ENCODE data around the gene REXO1. TPM values are rescaled to one million over a fixed set of nuclear protein-coding genes. Genes with fewer than 3 reads are reported as not detected.

Gene REXO1
- total RNA-seq, 2 donors from 2014 or later = 42.0 to 51.7 TPM

- no peak overlapping the region for H3K27ac ChIP-seq
- no peak for DNase-seq
- no peak overlapping the region for H3K9ac ChIP-seq (ENCODE audit: low read depth in 2 of 2, low read length in 2 of 2)
- intact Hi-C loops (cut with DNase I) = no loop called here
- peaks cover 44% of the 10 kb centered on the region for H3K27me3 ChIP-seq
- H3K36me3 ChIP-seq = no peaks in the 10 kb centered on the region
- no peak overlapping the region for H3K4me3 ChIP-seq
- H3K4me1 ChIP-seq = no peaks in the 10 kb centered on the region
- TF ChIP-seq CTCF (IDR thresholded peaks at IDR 0.05) = no peak
- no peaks in the 10 kb centered on the region for H3K9me3 ChIP-seq
Measured at GRCh38 chr19:1780272-1780958, 67.9 kb downstream of the REXO1 start.

DNA sequence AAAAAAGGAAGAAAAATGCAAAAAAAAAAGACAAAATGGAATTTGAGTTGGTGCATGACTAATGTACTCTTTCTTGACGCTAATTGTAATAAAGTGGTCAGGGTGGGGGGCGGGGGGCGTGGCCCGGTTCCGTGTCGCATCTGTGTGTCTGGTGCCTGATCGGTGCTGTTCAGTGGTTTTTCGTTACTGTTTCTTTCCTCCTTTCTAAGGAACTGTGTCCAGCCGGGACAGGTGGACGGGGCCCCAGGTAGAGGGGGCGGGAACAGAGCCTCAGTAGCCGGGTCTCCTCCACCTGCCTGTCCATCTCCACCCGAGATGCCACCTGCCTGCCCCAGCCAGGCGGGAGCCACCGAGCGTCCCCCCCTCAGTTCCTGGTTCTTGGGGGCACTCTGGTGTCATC, 68.7 kb downstream of the REXO1 start:
- intact Hi-C loops (cut with DNase I) = no loop called here
- TF ChIP-seq CTCF (IDR thresholded peaks at IDR 0.05) = no peak
- Histone ChIP-seq H3K27me3 (peaks cover 52% of the 10 kb centered on the region), H3K4me1 (no peaks in the 10 kb centered on the region), H3K9me3 (no peaks in the 10 kb centered on the region), H3K4me3 (no peak overlapping the region), H3K36me3 (no peaks in the 10 kb centered on the region), H3K27ac (no peak overlapping the region), H3K9ac (ENCODE audit: low read depth in 2 of 2, low read length in 2 of 2) (no peak overlapping the region)
- DNase-seq = no peak

DNA sequence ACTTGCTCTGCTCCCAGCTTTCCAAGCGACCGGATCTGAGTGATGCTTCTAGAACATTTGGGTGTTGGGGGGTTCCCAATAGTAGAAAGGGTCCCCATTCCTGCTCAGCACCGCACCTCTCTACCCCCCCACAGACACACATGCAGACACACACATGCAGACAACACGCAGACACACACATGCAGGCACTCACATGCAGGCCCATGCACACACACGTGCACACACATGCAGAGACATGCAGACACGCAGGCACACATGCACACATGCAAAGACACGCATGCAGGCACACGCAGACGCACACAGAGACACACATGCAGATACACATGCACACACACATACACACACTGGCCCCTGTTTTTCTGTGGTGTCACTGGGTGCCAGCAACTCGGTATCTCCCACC, 71.1 kb downstream of the REXO1 start:
- H3K27me3 ChIP-seq = peaks cover 59% of the 10 kb centered on the region
- no peaks in the 10 kb centered on the region for H3K4me1 ChIP-seq
- no peak overlapping the region for H3K4me3 ChIP-seq
- intact Hi-C loops (cut with DNase I) = no loop called here
- no peaks in the 10 kb centered on the region for H3K9me3 ChIP-seq
- TF ChIP-seq CTCF (IDR thresholded peaks at IDR 0.05) = no peak
- no peaks in the 10 kb centered on the region for H3K36me3 ChIP-seq
- H3K27ac ChIP-seq = no peak overlapping the region
- DNase-seq = no peak
- no peak overlapping the region for H3K9ac ChIP-seq (ENCODE audit: low read depth in 2 of 2, low read length in 2 of 2)

DNA sequence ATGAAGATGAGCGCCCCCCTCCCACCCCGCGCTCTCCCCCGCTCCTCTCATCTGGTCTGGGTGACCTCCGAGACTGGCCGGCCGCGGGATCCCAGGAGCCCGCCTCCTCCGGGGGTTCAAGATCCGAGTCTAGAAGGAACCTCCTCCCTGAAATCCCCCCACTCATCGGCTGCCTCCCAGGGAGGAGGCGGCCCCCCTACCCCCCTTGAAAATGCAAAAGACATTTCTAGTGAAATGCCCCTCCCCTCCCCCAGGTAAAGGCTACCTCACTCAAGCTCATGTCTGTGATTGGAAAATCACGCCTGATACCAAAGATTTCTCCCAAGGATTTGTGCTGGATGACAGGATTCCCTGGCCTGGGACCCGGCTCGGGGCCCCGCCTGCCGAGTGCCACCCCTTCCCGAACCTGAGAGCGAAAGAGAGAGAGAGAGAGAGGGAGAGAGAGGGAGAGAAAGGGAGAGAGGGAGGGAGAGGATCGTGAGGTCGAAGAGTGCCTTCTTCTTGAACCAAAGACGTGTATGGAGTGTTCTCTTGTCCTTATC, 71.6 kb downstream of the REXO1 start:
- Histone ChIP-seq H3K27ac (no peak overlapping the region), H3K4me1 (no peaks in the 10 kb centered on the region)
- no peak for DNase-seq

GRCh38 chr19:1775951-1776605, 72.2 kb downstream of the REXO1 start:
- no peak for DNase-seq
- no peak overlapping the region for H3K9ac ChIP-seq (ENCODE audit: low read depth in 2 of 2, low read length in 2 of 2)
- no peak overlapping the region for H3K27ac ChIP-seq
- intact Hi-C loops (cut with DNase I) = no loop called here
- H3K4me3 ChIP-seq = no peak overlapping the region
- H3K9me3 ChIP-seq = no peaks in the 10 kb centered on the region
- H3K27me3 ChIP-seq = peaks cover 57% of the 10 kb centered on the region
- no peak for TF ChIP-seq CTCF (IDR thresholded peaks at IDR 0.05)
- no peaks in the 10 kb centered on the region for H3K36me3 ChIP-seq
- no peaks in the 10 kb centered on the region for H3K4me1 ChIP-seq

More for the DNA sequence above, 71.6 kb downstream of the REXO1 start:
- no peaks in the 10 kb centered on the region for H3K9me3 ChIP-seq
- no peaks in the 10 kb centered on the region for H3K36me3 ChIP-seq
- peaks cover 57% of the 10 kb centered on the region for H3K27me3 ChIP-seq
- no peak for TF ChIP-seq CTCF (IDR thresholded peaks at IDR 0.05)
- intact Hi-C loops (cut with DNase I) = no loop called here
- no peak overlapping the region for H3K4me3 ChIP-seq
- no peak overlapping the region for H3K9ac ChIP-seq (ENCODE audit: low read depth in 2 of 2, low read length in 2 of 2)
